Liver (tissue), 9 donors: Measurements from ENCODE around the gene SCAMP1. TPM values are rescaled to one million over a fixed set of nuclear protein-coding genes. Genes with fewer than 3 reads are reported as not detected.

Source experiments
- DNase-seq: peaks from one replicate; pipeline ENCODE4 v3.0.0-alpha.2; 2017; ENCODE audit warnings: low spot score
- H3K27ac ChIP-seq, 2 donors: one replicate each; pipeline ENCODE4 v1.7.0; 2013; ENCODE audit warnings: inconsistent platforms in 2 of 2, low read length in 2 of 2, control low read depth in 1 of 2, low read depth in 1 of 2, mild to moderate bottlenecking in 1 of 2
- H3K27me3 ChIP-seq, 4 donors: one replicate each; pipeline versions ENCODE4 v1.6.1 to v1.7.0; 2013; ENCODE audit warnings: low read length in 3 of 4, inconsistent platforms in 1 of 4, mild to moderate bottlenecking in 1 of 4, moderate library complexity in 1 of 4; ENCODE audit not compliant: control insufficient read depth in 4 of 4, insufficient read depth in 4 of 4
- H3K36me3 ChIP-seq, 4 donors: one replicate each; pipeline versions ENCODE4 v1.6.1 to v1.7.0; 2013; ENCODE audit warnings: low read length in 3 of 4, mild to moderate bottlenecking in 3 of 4, low read depth in 1 of 4, moderate library complexity in 1 of 4; ENCODE audit not compliant: control insufficient read depth in 4 of 4, insufficient read depth in 3 of 4
- H3K4me1 ChIP-seq, 4 donors: one replicate each; pipeline versions ENCODE4 v1.6.1 to v1.7.0; 2013; ENCODE audit warnings: low read length in 3 of 4, mild to moderate bottlenecking in 3 of 4, moderate library complexity in 1 of 4; ENCODE audit not compliant: control insufficient read depth in 4 of 4, insufficient read depth in 4 of 4
- H3K4me3 ChIP-seq, 3 donors: one replicate each; pipeline versions ENCODE4 v1.6.1 to v1.7.0; 2013; ENCODE audit warnings: low read length in 3 of 3, control low read depth in 1 of 3, low read depth in 1 of 3, mild to moderate bottlenecking in 1 of 3
- H3K9ac ChIP-seq, 2 donors: one replicate each; pipeline ENCODE4 v1.7.0; 2013; ENCODE audit warnings: low read length in 2 of 2, mild to moderate bottlenecking in 2 of 2, moderate library complexity in 2 of 2, control low read depth in 1 of 2, low read depth in 1 of 2
- H3K9me3 ChIP-seq, 4 donors: one replicate each; pipeline versions ENCODE4 v1.6.1 to v1.7.0; 2013; ENCODE audit warnings: low read length in 3 of 4; ENCODE audit not compliant: control insufficient read depth in 4 of 4
- CTCF ChIP-seq: fragments of 150-350 bp; IDR thresholded peaks from 2 replicates; pipeline ENCODE4 v1.5.1; 2017; ENCODE audit warnings: improper control_type of control experiment, low read depth, low read length; ENCODE audit not compliant: missing input control
- EGR1 ChIP-seq, 2 donors: IDR thresholded peaks; 2 replicates each; pipeline ENCODE4 v1.6.1; 2016 to 2018; ENCODE audit warnings: antibody characterized with exemption in 2 of 2, low read depth in 2 of 2
- FOXA1 ChIP-seq: IDR thresholded peaks from 2 replicates; pipeline ENCODE4 v1.6.1; 2016; ENCODE audit warnings: antibody characterized with exemption
- FOXA2 ChIP-seq: IDR thresholded peaks from 2 replicates; pipeline ENCODE4 v1.6.1; 2016; ENCODE audit warnings: antibody characterized with exemption
- GABPA ChIP-seq, 2 donors: IDR thresholded peaks in 1 of 2; conservative IDR thresholded peaks in 1 of 2; 2 replicates each; pipeline ENCODE4 v1.6.1; 2016; ENCODE audit warnings: antibody characterized with exemption in 2 of 2, mild to moderate bottlenecking in 1 of 2, moderate library complexity in 1 of 2
- HNF4G ChIP-seq: IDR thresholded peaks from 2 replicates; pipeline ENCODE4 v1.6.1; 2016; ENCODE audit warnings: antibody characterized with exemption
- NR2F2 ChIP-seq: IDR thresholded peaks from 2 replicates; pipeline ENCODE4 v1.6.1; 2016; ENCODE audit warnings: antibody characterized with exemption
- RAD21 ChIP-seq, 2 donors: IDR thresholded peaks; 2 replicates each; pipeline ENCODE4 v1.6.1; 2016; ENCODE audit warnings: antibody characterized with exemption in 2 of 2, mild to moderate bottlenecking in 2 of 2
- RXRA ChIP-seq, 2 donors: IDR thresholded peaks; 2 replicates each; pipeline ENCODE4 v1.6.1; 2017 to 2018; ENCODE audit warnings: antibody characterized with exemption in 2 of 2, mild to moderate bottlenecking in 1 of 2
- SP1 ChIP-seq: IDR thresholded peaks from 2 replicates; pipeline ENCODE4 v1.6.1; 2018; ENCODE audit warnings: antibody characterized with exemption, mild to moderate bottlenecking
- YY1 ChIP-seq: IDR thresholded peaks from 2 replicates; pipeline ENCODE4 v1.6.1; 2016; ENCODE audit warnings: antibody characterized with exemption, mild to moderate bottlenecking
- WGBS: extraction: QIAGEN DNeasy Blood & Tissue Kit; methylation state at CpG from one replicate; pipeline ENCODE4 v1.1.7; 2013; 5-methylcytosine and 5-hydroxymethylcytosine counted together
- polyA plus RNA-seq, 2 donors: library from polyadenylated mRNA; stranded (reverse) in 1 of 2; unstranded in 1 of 2; fragments of 200-250 nt in 1 of 2; fragments of >200 nt in 1 of 2; fragmentation: Nextera tagmentation in 1 of 2; extraction: Ambion mirVana in 1 of 2; gene quantifications; one replicate each; pipeline versions ENCODE4 v1.2.1 to v1.2.3, GENCODE V29; 2013 to 2015
- total RNA-seq, 2 donors: library from RNA; depleted of rRNA; stranded (reverse); fragments of >200 nt; gene quantifications; one replicate each; pipeline ENCODE4 v1.2.3, GENCODE V29; 2014
- TF ChIP-seq, protein P1 (sequence below): IDR thresholded peaks from 2 replicates; pipeline ENCODE4 v1.6.1; 2016; ENCODE audit warnings: antibody characterized with exemption
- donor health status: healthy.
- donor health status: healthy.
- donor health status: healthy.
- donor health status: healthy.
- donor health status: healthy.

SCAMP1 gene
- total and polyA plus RNA-seq, 4 donors = 5.9 to 15.0 (median 9.0) TPM

DNA sequence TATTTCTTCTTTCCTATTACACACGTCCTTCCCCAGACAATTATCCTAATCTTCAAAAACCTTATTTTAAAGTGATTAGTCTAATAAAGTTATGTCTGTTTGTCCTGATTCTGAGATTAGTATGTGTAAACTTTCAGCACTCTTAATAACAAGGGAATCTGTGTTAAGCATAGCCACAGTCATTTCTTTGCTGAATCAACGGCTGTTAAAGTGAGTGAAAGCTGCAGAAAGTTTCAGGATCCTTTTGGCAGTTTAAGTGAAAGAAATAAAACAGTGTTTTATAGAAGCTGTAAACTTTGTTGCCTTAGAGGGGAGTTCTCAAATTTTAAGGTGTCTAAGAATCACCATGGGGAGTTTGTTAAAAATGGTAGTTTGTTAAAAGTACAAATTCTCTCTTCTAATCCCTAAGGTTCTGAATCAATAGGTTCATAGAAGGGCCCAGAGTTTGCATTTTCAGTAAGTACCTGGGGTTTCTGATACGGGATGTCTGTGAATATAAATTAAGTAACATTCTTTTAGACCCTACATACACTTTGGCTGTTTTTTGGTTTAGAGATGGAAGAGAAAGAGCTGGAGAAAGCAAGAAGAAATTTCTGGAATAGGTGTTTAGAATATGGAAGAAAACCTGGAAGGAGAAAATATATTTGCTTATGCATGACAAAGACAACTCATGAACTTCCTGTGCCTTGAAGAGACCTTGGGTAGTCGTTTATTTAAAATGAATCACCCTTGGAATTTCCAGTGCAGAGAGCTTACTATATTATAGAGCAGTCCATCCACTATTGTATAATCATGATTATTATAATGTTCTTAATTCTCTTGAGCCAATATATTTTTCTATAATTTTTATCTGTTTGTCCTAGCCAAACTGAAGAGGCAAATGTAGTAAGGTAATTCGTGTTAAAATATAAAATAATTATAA, 45.7 kb downstream of the SCAMP1 start:
- Histone ChIP-seq H3K36me3 (no peaks in the 10 kb centered on the region), H3K27ac (no peak overlapping the region), H3K9ac (no peak overlapping the region), H3K4me3 (no peak overlapping the region), H3K9me3 (no peaks in the 10 kb centered on the region), H3K27me3 (no peaks in the 10 kb centered on the region), H3K4me1 (peaks cover 0 to 3% (median 0%) of the 10 kb centered on the region in 4 donors)
- TF ChIP-seq FOXA2 (no peak), GABPA (IDR thresholded peaks at IDR 0.05 in 1 of 2, conservative IDR thresholded peaks at IDR 0.05 in 1 of 2) (no peak)
- TF ChIP-seq, protein P1, sequence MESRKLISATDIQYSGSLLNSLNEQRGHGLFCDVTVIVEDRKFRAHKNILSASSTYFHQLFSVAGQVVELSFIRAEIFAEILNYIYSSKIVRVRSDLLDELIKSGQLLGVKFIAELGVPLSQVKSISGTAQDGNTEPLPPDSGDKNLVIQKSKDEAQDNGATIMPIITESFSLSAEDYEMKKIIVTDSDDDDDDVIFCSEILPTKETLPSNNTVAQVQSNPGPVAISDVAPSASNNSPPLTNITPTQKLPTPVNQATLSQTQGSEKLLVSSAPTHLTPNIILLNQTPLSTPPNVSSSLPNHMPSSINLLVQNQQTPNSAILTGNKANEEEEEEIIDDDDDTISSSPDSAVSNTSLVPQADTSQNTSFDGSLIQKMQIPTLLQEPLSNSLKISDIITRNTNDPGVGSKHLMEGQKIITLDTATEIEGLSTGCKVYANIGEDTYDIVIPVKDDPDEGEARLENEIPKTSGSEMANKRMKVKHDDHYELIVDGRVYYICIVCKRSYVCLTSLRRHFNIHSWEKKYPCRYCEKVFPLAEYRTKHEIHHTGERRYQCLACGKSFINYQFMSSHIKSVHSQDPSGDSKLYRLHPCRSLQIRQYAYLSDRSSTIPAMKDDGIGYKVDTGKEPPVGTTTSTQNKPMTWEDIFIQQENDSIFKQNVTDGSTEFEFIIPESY = no peak
- WGBS = 66% methylated on average over 5 of the region's 5 CpGs
- no peak for DNase-seq

DNA sequence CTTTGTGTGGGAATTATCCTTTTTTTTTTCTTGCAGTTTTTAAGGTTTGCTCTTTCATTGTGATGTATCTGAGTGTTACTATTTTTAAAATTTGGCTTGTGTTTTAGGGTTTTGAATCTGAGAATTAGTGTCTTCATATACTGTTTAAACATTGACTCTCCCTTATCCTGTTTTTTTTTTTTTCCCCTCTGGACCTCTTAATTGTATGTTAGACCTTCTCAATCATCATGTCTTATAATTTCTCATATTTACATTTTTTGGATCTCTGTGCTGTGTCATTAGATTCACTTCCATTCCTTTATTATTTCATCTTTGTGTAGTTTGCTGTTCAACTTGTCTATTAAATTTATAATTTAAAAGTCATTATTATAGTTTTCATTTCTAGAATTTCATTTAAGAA, 47.0 kb downstream of the SCAMP1 start:
- H3K9me3 ChIP-seq = no peaks in the 10 kb centered on the region
- no peak overlapping the region for H3K27ac ChIP-seq
- TF ChIP-seq RAD21 (IDR thresholded peaks at IDR 0.05) (no peak), CTCF (no peak), NR2F2 (no peak), FOXA2 (no peak), EGR1 (IDR thresholded peaks at IDR 0.05; ENCODE audit: low read depth in 2 of 2) (no peak)

GRCh38 chr5:78411586-78411985, 51.2 kb downstream of the SCAMP1 start:
- H3K27me3 ChIP-seq = no peaks in the 10 kb centered on the region
- no peaks in the 10 kb centered on the region for H3K4me1 ChIP-seq
- no peak overlapping the region for H3K27ac ChIP-seq
- no peak for DNase-seq
- H3K36me3 ChIP-seq = peaks cover 0 to 2% (median 0%) of the 10 kb centered on the region in 4 donors
- TF ChIP-seq, protein P1 = no peak
- TF ChIP-seq FOXA2 (no peak), YY1 (no peak), FOXA1 (no peak), NR2F2 (no peak), GABPA (IDR thresholded peaks at IDR 0.05 in 1 of 2, conservative IDR thresholded peaks at IDR 0.05 in 1 of 2) (no peak), HNF4G (no peak), RXRA (IDR thresholded peaks at IDR 0.05) (no peak), CTCF (no peak), SP1 (no peak)
- H3K4me3 ChIP-seq = no peak overlapping the region
- H3K9ac ChIP-seq = no peak overlapping the region
- no peaks in the 10 kb centered on the region for H3K9me3 ChIP-seq

More for the DNA sequence above, 47.0 kb downstream of the SCAMP1 start:
- Histone ChIP-seq H3K9ac (no peak overlapping the region), H3K4me3 (no peak overlapping the region), H3K27me3 (no peaks in the 10 kb centered on the region), H3K4me1 (peaks cover 0 to 3% (median 0%) of the 10 kb centered on the region in 4 donors), H3K36me3 (no peaks in the 10 kb centered on the region)
- no peak for DNase-seq
